Skin of body (tissue), 2 donors: ENCODE results near the gene ARHGEF17. TPM values are rescaled to one million over a fixed set of nuclear protein-coding genes. Genes with fewer than 3 reads are reported as not detected.
"Not testable (repeated sequence)": the region's sequence is repeated elsewhere in the genome, so short reads cannot be mapped to it uniquely, and the experiment has no call there.

ENCODE experiments used
- DNase-seq: peaks from one replicate; lab custom pipeline; 2025; lab: John Stamatoyannopoulos, UW
- total RNA-seq: library from RNA; depleted of rRNA; stranded (reverse); fragments of >200 nt; gene quantifications from one replicate; pipeline ENCODE4 v1.2.3, GENCODE V29; 2014

ARHGEF17 gene
- total RNA-seq, 1 donor from 2014 or later = 20.9 TPM

GRCh38 chr11:73271936-73272679, 36.0 kb upstream of the ARHGEF17 start, which contains the start of gene P2RY6:
Gene P2RY6, plus strand, starts transcription at chr11:73272338. Its CDS starts 24,181 bp downstream, at chr11:73296519.
- no peak for DNase-seq

GRCh38 chr11:73272680-73273038, 35.4 kb upstream of the ARHGEF17 start:
- no peak for DNase-seq

- DNase-seq = no peak
Observed at GRCh38 chr11:73273222-73273895, 34.7 kb upstream of the ARHGEF17 start.

GRCh38 chr11:73274191-73274590, 33.9 kb upstream of the ARHGEF17 start:
- DNase-seq = not testable (repeated sequence)

- no peak for DNase-seq
Observed at GRCh38 chr11:73274722-73275380, 33.2 kb upstream of the ARHGEF17 start.

- no peak for DNase-seq
Observed at GRCh38 chr11:73275381-73275750, 32.7 kb upstream of the ARHGEF17 start.

- no peak for DNase-seq
Observed at GRCh38 chr11:73277467-73277866, 30.6 kb upstream of the ARHGEF17 start.

- no peak for DNase-seq
Observed at GRCh38 chr11:73280626-73281025, 27.4 kb upstream of the ARHGEF17 start.

- no peak for DNase-seq
Observed at GRCh38 chr11:73281201-73281741, 26.8 kb upstream of the ARHGEF17 start.

- no peak for DNase-seq
Observed at GRCh38 chr11:73281796-73282660, 26.0 kb upstream of the ARHGEF17 start.

- DNase-seq = no peak
Observed at GRCh38 chr11:73283276-73284000, 24.6 kb upstream of the ARHGEF17 start.

- no peak for DNase-seq
Observed at GRCh38 chr11:73284106-73284505, 24.0 kb upstream of the ARHGEF17 start.

- DNase-seq = no peak
Observed at GRCh38 chr11:73285721-73286120, 22.4 kb upstream of the ARHGEF17 start.

- no peak for DNase-seq
Observed at GRCh38 chr11:73286240-73286810, 21.8 kb upstream of the ARHGEF17 start.

- DNase-seq = no peak
Observed at GRCh38 chr11:73287400-73288101, 20.5 kb upstream of the ARHGEF17 start.

- no peak for DNase-seq
Observed at GRCh38 chr11:73288192-73288872, 19.7 kb upstream of the ARHGEF17 start.

- peak; percentile 67 for DNase-seq
Observed at GRCh38 chr11:73288873-73289707, 19.0 kb upstream of the ARHGEF17 start.

- no peak for DNase-seq
Observed at GRCh38 chr11:73290536-73290935, 17.5 kb upstream of the ARHGEF17 start.
